Measurements from ENCODE around the gene MTMR2. TPM values are rescaled to one million over a fixed set of nuclear protein-coding genes. Genes with fewer than 3 reads are reported as not detected.

Gene MTMR2
- total RNA-seq, 2 donors from 2014 or later = 15.6 to 22.0 TPM

DNA sequence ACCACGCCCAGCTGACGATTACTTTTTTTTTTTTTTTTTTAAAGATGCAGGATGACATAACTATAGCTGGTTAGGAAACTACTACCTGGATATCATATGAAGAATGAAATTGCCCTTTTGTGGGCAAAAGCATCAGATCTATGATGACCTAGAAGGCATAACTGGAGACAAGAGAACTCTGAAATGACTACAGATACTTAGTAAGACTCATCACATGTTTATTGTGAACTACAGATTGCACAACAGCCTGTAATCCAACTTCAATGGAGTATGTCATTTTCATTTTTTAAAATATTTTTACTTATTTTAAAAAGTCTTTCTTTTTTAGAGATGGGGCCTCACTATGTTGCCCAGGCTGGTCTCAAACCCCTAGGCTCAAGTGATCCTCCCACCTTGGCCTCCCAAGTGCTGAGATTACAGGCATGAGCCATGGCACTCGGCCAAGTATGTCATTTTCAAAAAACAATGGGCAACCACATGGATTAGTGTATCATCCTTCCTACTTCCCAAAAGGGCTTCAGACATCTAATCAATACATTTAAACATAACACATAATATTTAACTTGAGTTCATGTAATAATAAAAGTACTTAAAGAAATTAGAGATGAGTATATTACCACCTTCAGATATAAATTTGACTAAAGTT is 3.3 kb downstream of the MTMR2 start:
- DNase-seq (no peak), ATAC-seq (no peak)
- intact Hi-C loops (cut with DNase I) = no loop called here

DNA sequence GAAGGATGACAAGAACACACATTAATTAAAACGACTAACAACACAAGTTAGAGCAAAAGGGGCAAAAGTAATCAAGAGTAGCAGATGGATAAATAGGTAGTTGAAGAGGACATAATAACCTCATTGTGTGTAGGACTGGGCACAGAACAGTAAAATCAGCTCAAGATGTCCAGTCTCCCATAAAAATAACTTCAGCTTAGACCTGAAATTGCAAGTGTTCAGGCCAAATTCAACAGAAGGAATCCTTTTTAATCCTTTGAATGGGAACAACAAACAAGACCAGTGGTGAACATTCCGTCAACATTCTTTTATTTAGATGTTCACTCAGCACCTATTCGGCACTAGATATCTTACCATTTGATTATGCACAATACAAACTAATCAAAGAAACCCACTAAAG is 4.4 kb downstream of the MTMR2 start:
- ATAC-seq = no peak
- DNase-seq = no peak
- intact Hi-C loops (cut with DNase I) = no loop called here

DNA sequence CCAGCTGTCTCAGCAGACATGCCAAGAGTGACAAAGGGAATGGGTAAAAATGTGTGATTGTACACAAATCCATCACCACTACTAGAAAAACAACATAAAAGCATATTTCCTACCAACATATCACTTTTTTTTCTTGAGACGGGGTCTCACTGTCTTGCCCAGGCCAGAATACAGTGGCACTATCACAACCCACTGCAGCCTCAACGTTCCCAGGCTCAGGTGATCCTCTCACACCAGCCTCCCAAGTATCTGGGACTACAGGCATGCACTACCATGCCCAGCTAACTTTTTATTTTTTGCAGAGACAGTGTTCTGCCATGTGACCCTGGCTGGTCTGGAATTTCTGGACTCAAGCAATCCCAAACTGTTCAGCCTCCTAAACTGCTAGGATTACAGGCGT is 5.2 kb downstream of the MTMR2 start:
- no peak for ATAC-seq
- intact Hi-C loops (cut with DNase I) = no loop called here
- DNase-seq = no peak

DNA sequence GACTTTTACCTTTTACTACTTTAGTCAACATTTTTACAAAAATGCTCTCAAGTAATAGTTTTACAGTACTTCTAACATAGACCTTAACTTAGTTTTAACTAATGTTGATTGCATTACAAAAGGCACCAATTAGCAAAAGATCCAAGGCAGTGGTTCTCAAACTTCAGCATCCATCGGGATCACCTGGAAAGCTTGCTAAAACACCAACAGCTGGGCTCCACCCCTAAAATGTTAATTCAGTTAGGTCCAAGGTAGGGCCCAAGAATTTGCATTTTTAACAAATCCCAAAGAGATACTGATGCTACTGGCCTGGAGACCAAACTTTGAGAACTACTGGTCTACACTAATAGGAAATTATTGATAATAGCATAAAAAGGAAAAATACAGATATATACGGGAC is 5.9 kb downstream of the MTMR2 start:
- intact Hi-C loops (cut with DNase I) = no loop called here
- no peak for ATAC-seq
- DNase-seq = no peak

GRCh38 chr11:95917193-95918036 is 6.5 kb downstream of the MTMR2 start:
- intact Hi-C loops (cut with DNase I) = no loop called here
- ATAC-seq = no peak
- DNase-seq = no peak

- no peak for ATAC-seq
- DNase-seq = no peak
- intact Hi-C loops (cut with DNase I) = no loop called here
Observed at GRCh38 chr11:95916049-95916448, 7.9 kb downstream of the MTMR2 start.

- peak; percentile 47 to 72 for ATAC-seq
- intact Hi-C loops (cut with DNase I) = no loop called here
- no peak for DNase-seq
Observed at GRCh38 chr11:95915051-95915450, 8.9 kb downstream of the MTMR2 start.

- no peak for DNase-seq
- ATAC-seq = no peak
- intact Hi-C loops (cut with DNase I) = no loop called here
Observed at GRCh38 chr11:95913830-95914615, 9.9 kb downstream of the MTMR2 start.

DNA sequence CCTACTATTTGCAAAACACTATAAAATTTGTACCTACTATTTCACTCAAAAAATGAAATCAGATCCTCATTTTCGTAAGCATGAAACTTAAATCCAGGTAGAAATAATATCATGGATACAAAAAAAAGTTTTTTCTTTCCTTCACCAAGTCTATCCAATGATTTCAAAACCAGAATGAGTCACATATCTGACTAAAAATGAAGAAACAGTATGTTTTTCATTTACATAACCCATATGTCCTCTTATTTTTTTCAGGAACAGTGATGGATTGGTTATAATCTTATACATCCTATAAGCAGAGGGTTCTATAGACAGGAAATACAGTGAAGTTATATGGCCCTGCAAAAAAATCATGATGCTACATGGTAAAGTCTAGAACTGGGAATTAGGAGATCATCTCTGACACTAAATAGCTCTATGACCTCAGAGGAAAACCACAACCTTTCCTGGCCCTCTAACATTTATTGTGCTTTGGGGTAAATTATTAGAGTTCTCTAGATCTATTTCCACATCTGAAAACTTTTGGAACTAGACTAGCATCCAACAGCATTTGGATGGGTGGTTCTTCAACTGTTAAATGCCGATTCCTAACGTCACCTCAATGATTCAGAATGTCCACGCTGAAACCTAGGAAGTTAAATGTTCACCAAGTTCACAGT is 10.9 kb downstream of the MTMR2 start:
- intact Hi-C loops (cut with DNase I) = no loop called here
- ATAC-seq = no peak
- no peak for DNase-seq

DNA sequence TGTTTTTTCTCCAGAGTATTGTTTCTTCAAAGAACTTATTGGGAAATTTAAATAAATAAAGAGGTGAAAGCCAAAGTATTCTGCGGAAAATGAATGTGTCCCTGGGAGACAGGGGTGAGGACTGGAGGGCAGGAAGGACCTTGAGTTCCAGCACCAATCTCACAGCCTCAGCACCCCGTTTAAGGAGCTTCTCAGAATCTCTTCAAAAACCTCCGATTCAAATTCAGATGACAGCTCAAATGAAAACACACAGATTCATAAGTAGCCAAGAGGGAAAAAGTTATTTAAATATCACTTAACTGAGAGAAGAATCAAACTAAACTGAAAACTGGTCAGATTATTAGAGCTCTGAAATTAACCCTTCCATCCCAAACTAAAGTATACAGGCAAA is 12.5 kb downstream of the MTMR2 start:
- intact Hi-C loops (cut with DNase I) = no loop called here
- no peak for ATAC-seq
- DNase-seq = no peak

DNA sequence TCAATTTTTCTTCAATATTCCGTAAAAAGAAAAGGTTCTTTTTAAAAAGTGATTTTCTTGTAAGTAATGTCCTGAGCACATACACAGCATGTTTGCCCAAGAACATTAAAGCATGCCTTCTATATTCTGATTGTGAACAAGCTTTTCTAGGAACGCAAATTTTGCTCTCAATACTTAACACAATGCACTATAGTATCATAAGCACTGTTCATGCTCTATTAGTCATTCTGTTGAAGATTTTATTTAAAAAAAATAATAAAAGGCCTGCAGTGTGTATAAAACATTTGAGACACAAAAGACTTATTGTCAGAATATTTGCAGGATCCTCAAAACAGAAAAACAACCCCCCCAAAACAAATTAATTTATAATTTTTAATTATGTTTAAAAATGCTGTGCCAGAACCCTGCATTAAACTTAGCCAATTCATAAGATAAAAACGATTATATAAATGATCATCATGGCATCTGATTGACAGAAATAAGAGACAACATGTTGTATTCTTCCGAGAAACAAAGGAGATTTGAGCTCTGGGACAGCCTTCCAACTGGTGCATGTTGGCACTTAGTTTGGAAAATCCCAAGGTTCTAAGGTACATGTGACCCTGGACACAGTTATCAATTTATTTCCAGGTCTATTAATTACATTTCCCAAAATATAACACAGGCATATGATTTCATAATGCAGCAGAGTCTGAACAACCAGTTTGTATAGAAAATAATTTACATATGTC is 13.1 kb downstream of the MTMR2 start:
- intact Hi-C loops (cut with DNase I) = no loop called here
- no peak for DNase-seq
- no peak for ATAC-seq

DNA sequence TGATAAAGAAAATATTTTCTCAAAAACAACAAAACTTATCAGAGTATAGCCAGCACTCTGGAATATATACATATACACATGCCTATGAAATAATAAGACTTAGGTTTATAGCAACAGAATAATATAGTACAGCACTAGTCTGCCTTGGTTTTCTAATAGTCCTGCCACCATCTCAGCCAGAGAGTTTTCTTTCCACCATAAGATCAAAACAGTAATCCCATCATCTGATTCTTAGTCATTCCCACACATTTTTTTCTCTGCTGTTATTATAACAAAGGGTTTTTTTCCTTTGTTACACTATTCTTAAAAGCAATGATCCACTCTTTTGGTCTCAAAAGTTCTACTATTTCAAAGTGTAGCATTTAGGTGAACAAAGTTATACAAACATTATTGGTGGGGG is 15.1 kb downstream of the MTMR2 start:
- no peak for ATAC-seq
- DNase-seq = no peak
- intact Hi-C loops (cut with DNase I) = no loop called here

GRCh38 chr11:95907476-95907875 is 16.4 kb downstream of the MTMR2 start:
- DNase-seq = no peak
- ATAC-seq = no peak
- intact Hi-C loops (cut with DNase I) = no loop called here

GRCh38 chr11:95904009-95904650 is 19.8 kb downstream of the MTMR2 start:
- ATAC-seq = no peak
- intact Hi-C loops (cut with DNase I) = no loop called here
- no peak for DNase-seq

- ATAC-seq = no peak
- intact Hi-C loops (cut with DNase I) = no loop called here
- no peak for DNase-seq
Observed at GRCh38 chr11:95898782-95899181, 25.1 kb downstream of the MTMR2 start.

GRCh38 chr11:95897731-95898130 is 26.2 kb downstream of the MTMR2 start:
- ATAC-seq (no peak), DNase-seq (no peak)
- intact Hi-C loops (cut with DNase I) = no loop called here

GRCh38 chr11:95895815-95896214 is 28.1 kb downstream of the MTMR2 start:
- ATAC-seq = no peak
- no peak for DNase-seq
- intact Hi-C loops (cut with DNase I) = no loop called here

DNA sequence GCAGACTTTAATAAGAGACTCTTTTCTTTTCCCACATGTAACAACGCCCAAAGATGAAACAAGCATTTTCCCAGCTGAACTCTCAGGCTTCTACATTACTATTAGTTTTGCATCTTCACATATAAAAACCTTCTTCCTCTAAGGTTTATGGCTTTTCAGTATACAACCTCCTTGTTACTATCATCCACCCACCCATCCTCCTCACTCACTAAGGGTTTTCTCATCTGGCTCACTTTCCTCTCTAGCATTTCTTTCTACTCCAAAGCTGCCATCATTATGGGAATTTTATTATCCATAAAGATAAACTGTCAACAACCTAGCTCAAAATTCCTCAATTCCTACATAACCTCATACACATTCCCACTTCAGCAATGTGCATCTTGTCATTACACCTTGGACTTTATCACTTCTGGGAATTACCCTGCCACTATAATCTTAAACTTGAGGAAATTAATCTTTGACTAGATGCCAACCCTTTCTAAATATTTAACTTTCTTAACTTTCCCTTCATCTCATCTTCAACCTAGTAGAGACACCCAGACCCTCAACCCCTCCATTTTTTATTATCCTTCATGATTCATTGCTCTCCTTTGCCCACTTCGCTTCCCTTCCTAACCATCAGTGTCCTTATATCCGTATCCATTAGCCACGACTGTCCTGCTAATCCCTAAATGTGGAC is 30.9 kb downstream of the MTMR2 start:
- no peak for DNase-seq
- intact Hi-C loops (cut with DNase I) = no loop called here
- no peak for ATAC-seq
